Bronchial epithelial cell (primary cell): Measurements from ENCODE around the gene FRYL. TPM values are rescaled to one million over a fixed set of nuclear protein-coding genes. Genes with fewer than 3 reads are reported as not detected.

ENCODE experiments used
- DNase-seq: peaks from one replicate; pipeline ENCODE4 v3.0.0-alpha.2; 2010; ENCODE audit warnings: low read depth
- FAIRE-seq: peaks from 2 replicates; lab custom pipeline; 2011; peaks lifted over from hg19 to GRCh38; lab: Jason Lieb, UNC
- H3K27me3 ChIP-seq: 2 replicates; pipeline ENCODE4 v1.5.1; 2011; ENCODE audit warnings: low read length; ENCODE audit not compliant: control insufficient read depth, insufficient read depth
- H3K36me3 ChIP-seq: 2 replicates; pipeline ENCODE4 v1.5.1; 2011; ENCODE audit warnings: low read length; ENCODE audit not compliant: control insufficient read depth, insufficient read depth
- H3K4me3 ChIP-seq: 2 replicates; pipeline ENCODE4 v1.5.1; 2011; ENCODE audit warnings: mild to moderate bottlenecking, low read depth, low read length, control low read depth
- total RNA-seq: library from RNA; depleted of rRNA; stranded (reverse); fragments of >200 nt; gene quantifications from 2 replicates; pipeline ENCODE4 v1.2.1, GENCODE V29; 2014
- TF ChIP-seq, protein P1 (sequence below): IDR thresholded peaks from 2 replicates; pipeline ENCODE4 v1.5.1; 2011; ENCODE audit warnings: mild to moderate bottlenecking, moderate library complexity, low read length, control low read depth, inconsistent platforms; ENCODE audit not compliant: insufficient read depth, severe bottlenecking

Gene FRYL
- total RNA-seq, 1 donor from 2014 or later, result 43.2 TPM

GRCh38 chr4:48710446-48711209 is 69.5 kb downstream of the FRYL start:
- no peak for FAIRE-seq
- TF ChIP-seq, protein P1, sequence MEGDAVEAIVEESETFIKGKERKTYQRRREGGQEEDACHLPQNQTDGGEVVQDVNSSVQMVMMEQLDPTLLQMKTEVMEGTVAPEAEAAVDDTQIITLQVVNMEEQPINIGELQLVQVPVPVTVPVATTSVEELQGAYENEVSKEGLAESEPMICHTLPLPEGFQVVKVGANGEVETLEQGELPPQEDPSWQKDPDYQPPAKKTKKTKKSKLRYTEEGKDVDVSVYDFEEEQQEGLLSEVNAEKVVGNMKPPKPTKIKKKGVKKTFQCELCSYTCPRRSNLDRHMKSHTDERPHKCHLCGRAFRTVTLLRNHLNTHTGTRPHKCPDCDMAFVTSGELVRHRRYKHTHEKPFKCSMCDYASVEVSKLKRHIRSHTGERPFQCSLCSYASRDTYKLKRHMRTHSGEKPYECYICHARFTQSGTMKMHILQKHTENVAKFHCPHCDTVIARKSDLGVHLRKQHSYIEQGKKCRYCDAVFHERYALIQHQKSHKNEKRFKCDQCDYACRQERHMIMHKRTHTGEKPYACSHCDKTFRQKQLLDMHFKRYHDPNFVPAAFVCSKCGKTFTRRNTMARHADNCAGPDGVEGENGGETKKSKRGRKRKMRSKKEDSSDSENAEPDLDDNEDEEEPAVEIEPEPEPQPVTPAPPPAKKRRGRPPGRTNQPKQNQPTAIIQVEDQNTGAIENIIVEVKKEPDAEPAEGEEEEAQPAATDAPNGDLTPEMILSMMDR, result no peak
- peaks cover 1% of the 10 kb centered on the region for H3K36me3 ChIP-seq
- DNase-seq, result peak; percentile 58
- H3K4me3 ChIP-seq, result no peak overlapping the region
- H3K27me3 ChIP-seq, result no peaks in the 10 kb centered on the region

GRCh38 chr4:48709901-48710300 is 70.2 kb downstream of the FRYL start:
- Histone ChIP-seq H3K36me3 (peaks cover 1% of the 10 kb centered on the region), H3K27me3 (no peaks in the 10 kb centered on the region), H3K4me3 (no peak overlapping the region)
- TF ChIP-seq, protein P1, result no peak
- FAIRE-seq, result no peak
- DNase-seq, result no peak

DNA sequence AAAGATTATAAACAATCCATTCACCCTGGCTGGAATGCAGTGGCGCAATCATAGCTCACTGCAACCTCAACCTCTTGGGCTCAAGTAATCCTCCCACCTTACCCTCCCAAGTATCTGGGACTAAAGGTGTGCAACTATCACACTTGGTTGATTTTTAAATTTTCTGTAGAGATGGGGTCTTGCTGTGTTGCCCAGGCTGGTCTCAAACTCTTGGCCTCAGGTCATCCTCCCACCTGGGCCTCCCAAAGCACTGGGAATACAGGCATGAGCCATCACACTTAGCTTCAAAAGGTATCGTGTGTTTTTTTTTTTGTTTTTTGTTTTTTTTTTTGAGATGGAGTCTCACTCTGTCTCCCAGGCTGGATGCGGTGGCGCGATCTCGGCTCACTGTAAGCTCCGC is 71.5 kb downstream of the FRYL start:
- DNase-seq, result no peak
- no peak for FAIRE-seq
- TF ChIP-seq, protein P1, result no peak
- Histone ChIP-seq H3K36me3 (peaks cover 1% of the 10 kb centered on the region), H3K27me3 (no peaks in the 10 kb centered on the region), H3K4me3 (no peak overlapping the region)

- TF ChIP-seq, protein P1, result no peak
- H3K36me3 ChIP-seq, result peaks cover 1% of the 10 kb centered on the region
- H3K27me3 ChIP-seq, result no peaks in the 10 kb centered on the region
- DNase-seq (no peak), FAIRE-seq (no peak)
- H3K4me3 ChIP-seq, result no peak overlapping the region
Measured at GRCh38 chr4:48706736-48707135, 73.3 kb downstream of the FRYL start.

GRCh38 chr4:48705609-48706008 is 74.5 kb downstream of the FRYL start:
- no peak for FAIRE-seq
- TF ChIP-seq, protein P1, result no peak
- no peak for DNase-seq
- Histone ChIP-seq H3K36me3 (peaks cover 1% of the 10 kb centered on the region), H3K27me3 (no peaks in the 10 kb centered on the region), H3K4me3 (no peak overlapping the region)
